Neural progenitor cell (in vitro differentiated cells): ENCODE data around the gene IRX4. TPM values are rescaled to one million over a fixed set of nuclear protein-coding genes. Genes with fewer than 3 reads are reported as not detected.

Source experiments
- DNase-seq: peaks from one replicate; pipeline ENCODE4 v3.0.0-alpha.2; 2016; ENCODE audit warnings: low spot score
- H2AFZ ChIP-seq: fragments of 200-600 bp; sonication (generic); replicated peaks from 2 replicates; pipeline ENCODE4 v1.6.1; 2016; ENCODE audit warnings: antibody characterized with exemption
- H3F3A ChIP-seq: fragments of 200-600 bp; sonication (generic); 2 replicates; pipeline ENCODE4 v1.6.1; 2016; ENCODE audit warnings: antibody characterized with exemption, low read depth
- H3K27ac ChIP-seq: fragments of 200-600 bp; sonication (generic); 2 replicates; pipeline ENCODE4 v1.5.1; 2016; ENCODE audit warnings: mild to moderate bottlenecking
- H3K27me3 ChIP-seq: fragments of 200-600 bp; sonication (generic); 2 replicates; pipeline ENCODE4 v1.6.1; 2016; ENCODE audit warnings: mild to moderate bottlenecking, moderate library complexity
- H3K36me3 ChIP-seq: fragments of 200-600 bp; sonication (generic); 2 replicates; pipeline ENCODE4 v1.5.1; 2016
- H3K4me1 ChIP-seq: fragments of 200-600 bp; sonication (generic); 2 replicates; pipeline ENCODE4 v1.6.1; 2016; ENCODE audit warnings: mixed run types
- H3K4me2 ChIP-seq: fragments of 200-600 bp; sonication (generic); 2 replicates; pipeline ENCODE4 v1.6.1; 2016
- H3K4me3 ChIP-seq: fragments of 200-600 bp; sonication (generic); 2 replicates; pipeline ENCODE4 v1.5.1; 2016
- H3K79me2 ChIP-seq: fragments of 200-600 bp; sonication (generic); 2 replicates; pipeline ENCODE4 v1.6.1; 2016; ENCODE audit warnings: low read depth
- H3K9ac ChIP-seq: fragments of 200-600 bp; sonication (generic); 2 replicates; pipeline ENCODE4 v1.6.1; 2016
- H3K9me3 ChIP-seq: fragments of 200-600 bp; sonication (generic); 2 replicates; pipeline ENCODE4 v1.5.1; 2016; ENCODE audit warnings: low read depth
- H4K20me1 ChIP-seq: fragments of 200-600 bp; sonication (generic); 2 replicates; pipeline ENCODE4 v1.6.1; 2016; ENCODE audit warnings: low read depth
- H3K27ac Mint-ChIP-seq: 3 replicates; pipeline ENCODE4 v1.8.0; 2021; ENCODE audit warnings: mixed read lengths
- H3K27me3 Mint-ChIP-seq: 2 replicates; pipeline ENCODE4 v1.8.0; 2022; ENCODE audit warnings: low read depth, mild to moderate bottlenecking, inconsistent platforms, moderate library complexity, mixed read lengths; ENCODE audit not compliant: insufficient read depth
- H3K36me3 Mint-ChIP-seq: 3 replicates; pipeline ENCODE4 v1.8.0; 2021; ENCODE audit warnings: mixed read lengths
- H3K4me1 Mint-ChIP-seq: 3 replicates; pipeline ENCODE4 v1.8.0; 2021; ENCODE audit warnings: mixed read lengths
- H3K4me3 Mint-ChIP-seq: 3 replicates; pipeline ENCODE4 v1.8.0; 2021; ENCODE audit warnings: mild to moderate bottlenecking, moderate library complexity, mixed read lengths
- H3K9me3 Mint-ChIP-seq: 3 replicates; pipeline ENCODE4 v1.8.0; 2020; ENCODE audit warnings: mixed read lengths
- EZH2 ChIP-seq: fragments of 200-600 bp; sonication (generic); IDR thresholded peaks from 2 replicates; pipeline ENCODE4 v1.6.1; 2017; ENCODE audit warnings: antibody characterized with exemption, mild to moderate bottlenecking, moderate library complexity
- EZH2phosphoT487 ChIP-seq: fragments of 200-600 bp; sonication (generic); IDR thresholded peaks from 2 replicates; pipeline ENCODE4 v1.6.1; 2017; ENCODE audit warnings: antibody characterized with exemption
- total RNA-seq: library from RNA; depleted of rRNA; stranded (reverse); fragments of >200 nt; gene quantifications from 2 replicates; pipeline ENCODE4 v1.2.3, GENCODE V29; 2015; ENCODE audit warnings: low replicate concordance
- TF ChIP-seq, protein P1 (sequence below): fragments of 200-600 bp; sonication (generic); IDR thresholded peaks from 2 replicates; pipeline ENCODE4 v1.5.1; 2017; ENCODE audit warnings: antibody characterized with exemption, mild to moderate bottlenecking

Gene IRX4
- total RNA-seq, 1 donor from 2014 or later, result not detected

DNA sequence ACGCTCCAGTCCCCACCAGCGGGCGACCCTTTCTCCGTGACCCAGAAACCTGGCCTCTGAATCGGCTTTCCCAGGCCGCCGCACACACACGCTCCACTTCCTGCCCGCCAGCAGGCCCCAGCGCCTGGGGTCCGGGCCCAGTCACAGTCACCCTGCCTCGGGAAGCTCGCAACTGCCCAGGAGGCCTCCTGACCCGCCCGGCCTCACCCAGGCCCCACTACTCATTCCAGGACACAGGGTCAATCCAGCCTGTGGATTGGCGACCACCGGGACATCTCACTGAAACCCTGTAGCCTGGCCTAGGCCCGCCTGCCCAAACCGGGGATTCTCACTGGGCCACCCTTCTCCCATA is 2.7 kb upstream of the IRX4 start:
- Histone ChIP-seq H3K9ac (no peak overlapping the region), H3K9me3 (no peaks in the 10 kb centered on the region), H3F3A (no peaks in the 10 kb centered on the region), H3K4me2 (no peak overlapping the region), H3K4me1 (peaks cover 27% of the 10 kb centered on the region), H3K36me3 (no peaks in the 10 kb centered on the region), H3K79me2 (no peaks in the 10 kb centered on the region), H4K20me1 (peaks cover 78% of the 10 kb centered on the region), H2AFZ (no peak overlapping the region), H3K27me3 (peaks cover 100% of the 10 kb centered on the region), H3K4me3 (no peak overlapping the region), H3K27ac (no peak overlapping the region)
- Mint-ChIP-seq H3K9me3 (peaks cover 4% of the 10 kb centered on the region), H3K36me3 (no peaks in the 10 kb centered on the region), H3K27me3 (peaks cover 53% of the 10 kb centered on the region), H3K27ac (no peak overlapping the region), H3K4me1 (peaks cover 24% of the 10 kb centered on the region), H3K4me3 (peak overlapping the region; percentile 53)
- TF ChIP-seq EZH2 (no peak), EZH2phosphoT487 (no peak)
- TF ChIP-seq, protein P1, sequence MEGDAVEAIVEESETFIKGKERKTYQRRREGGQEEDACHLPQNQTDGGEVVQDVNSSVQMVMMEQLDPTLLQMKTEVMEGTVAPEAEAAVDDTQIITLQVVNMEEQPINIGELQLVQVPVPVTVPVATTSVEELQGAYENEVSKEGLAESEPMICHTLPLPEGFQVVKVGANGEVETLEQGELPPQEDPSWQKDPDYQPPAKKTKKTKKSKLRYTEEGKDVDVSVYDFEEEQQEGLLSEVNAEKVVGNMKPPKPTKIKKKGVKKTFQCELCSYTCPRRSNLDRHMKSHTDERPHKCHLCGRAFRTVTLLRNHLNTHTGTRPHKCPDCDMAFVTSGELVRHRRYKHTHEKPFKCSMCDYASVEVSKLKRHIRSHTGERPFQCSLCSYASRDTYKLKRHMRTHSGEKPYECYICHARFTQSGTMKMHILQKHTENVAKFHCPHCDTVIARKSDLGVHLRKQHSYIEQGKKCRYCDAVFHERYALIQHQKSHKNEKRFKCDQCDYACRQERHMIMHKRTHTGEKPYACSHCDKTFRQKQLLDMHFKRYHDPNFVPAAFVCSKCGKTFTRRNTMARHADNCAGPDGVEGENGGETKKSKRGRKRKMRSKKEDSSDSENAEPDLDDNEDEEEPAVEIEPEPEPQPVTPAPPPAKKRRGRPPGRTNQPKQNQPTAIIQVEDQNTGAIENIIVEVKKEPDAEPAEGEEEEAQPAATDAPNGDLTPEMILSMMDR, result no peak
- DNase-seq, result no peak

DNA sequence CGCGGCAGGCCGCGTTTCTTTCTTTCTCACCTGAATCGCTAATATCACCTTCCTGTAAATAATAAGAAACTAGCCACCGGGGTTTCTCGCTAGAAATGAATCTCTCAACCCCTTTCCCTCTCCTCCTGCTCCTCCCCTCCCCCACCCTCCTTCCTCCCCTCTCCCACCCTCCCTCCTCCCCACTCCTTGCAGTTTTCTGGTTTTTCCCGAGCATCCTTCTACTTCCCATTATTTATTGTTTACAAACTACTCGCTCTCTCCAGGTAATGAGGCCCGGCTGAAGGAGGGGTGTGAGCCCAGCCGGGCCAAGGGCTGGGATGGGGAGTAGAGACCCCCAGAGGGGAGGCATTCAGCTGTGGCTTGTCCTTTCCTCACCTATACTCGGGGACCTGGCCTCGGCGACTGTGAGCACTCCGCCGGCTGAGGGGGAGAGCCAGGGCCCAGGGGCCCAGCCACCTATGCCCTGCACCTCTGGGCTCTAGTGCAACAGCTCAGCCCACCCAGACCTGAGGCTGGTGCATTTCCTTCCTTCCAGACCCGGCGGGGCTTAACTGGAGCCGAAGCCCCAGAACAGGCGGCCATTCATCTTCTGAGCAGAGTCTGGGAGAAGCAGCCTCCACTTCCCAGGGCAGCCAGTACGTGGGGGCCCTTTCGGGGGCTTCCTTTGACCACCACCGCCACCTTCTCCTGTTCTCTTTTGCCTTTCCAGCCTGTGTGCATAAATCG is 2.1 kb upstream of the IRX4 start:
- H3K27ac Mint-ChIP-seq, result no peak overlapping the region
- H3K79me2 ChIP-seq, result no peaks in the 10 kb centered on the region
- H3K4me1 ChIP-seq, result peaks cover 27% of the 10 kb centered on the region
- no peak overlapping the region for H3K4me3 Mint-ChIP-seq
- H3K4me1 Mint-ChIP-seq, result peaks cover 23% of the 10 kb centered on the region
- H2AFZ ChIP-seq, result no peak overlapping the region
- no peaks in the 10 kb centered on the region for H3K36me3 Mint-ChIP-seq
- H3K27me3 Mint-ChIP-seq, result peaks cover 58% of the 10 kb centered on the region
- TF ChIP-seq, protein P1, result no peak
- no peak for TF ChIP-seq EZH2phosphoT487
- TF ChIP-seq EZH2, result no peak
- no peaks in the 10 kb centered on the region for H3K9me3 ChIP-seq
- H3K36me3 ChIP-seq, result no peaks in the 10 kb centered on the region
- no peak overlapping the region for H3K27ac ChIP-seq
- peaks cover 84% of the 10 kb centered on the region for H4K20me1 ChIP-seq
- no peaks in the 10 kb centered on the region for H3F3A ChIP-seq
- no peak overlapping the region for H3K9ac ChIP-seq
- peaks cover 100% of the 10 kb centered on the region for H3K27me3 ChIP-seq
- peaks cover 8% of the 10 kb centered on the region for H3K9me3 Mint-ChIP-seq
- H3K4me2 ChIP-seq, result no peak overlapping the region
- peak; percentile 42 for DNase-seq
- H3K4me3 ChIP-seq, result no peak overlapping the region

DNA sequence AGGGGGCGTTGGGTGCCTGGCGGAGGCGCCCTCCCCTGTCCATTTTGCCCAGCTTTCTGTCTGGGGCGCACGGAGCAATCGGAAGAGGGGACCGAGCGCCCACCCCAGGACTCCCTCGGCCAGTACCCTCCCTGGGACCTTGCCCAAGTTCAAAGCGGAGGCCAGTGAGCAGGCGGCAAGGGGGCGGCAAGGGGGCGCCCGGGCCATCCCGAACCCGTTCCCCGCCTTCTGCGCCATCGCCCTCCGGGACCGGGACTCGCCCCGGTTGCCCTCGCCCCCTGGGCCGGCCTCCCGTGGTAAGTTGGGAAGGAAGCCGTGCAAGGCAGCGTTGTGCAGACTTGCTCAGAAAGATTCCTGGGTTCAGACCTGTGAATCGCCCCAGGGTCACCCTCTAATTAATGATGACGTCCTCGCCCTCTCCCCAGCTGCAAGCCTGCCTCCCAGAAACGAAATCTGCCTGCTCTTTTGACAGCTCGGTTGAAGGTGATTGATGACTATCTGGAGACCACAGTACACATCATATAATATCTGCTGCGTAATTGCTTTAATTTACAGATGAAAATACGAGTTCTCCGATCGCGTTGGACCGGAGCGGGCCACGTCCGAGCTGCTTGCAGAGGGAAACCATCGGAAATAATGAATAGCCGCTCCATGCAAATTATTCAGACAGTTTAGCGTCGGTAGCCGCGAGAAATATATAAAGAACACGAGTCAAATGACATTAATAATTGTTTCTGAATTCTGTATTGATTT is 1.4 kb upstream of the IRX4 start:
- Histone ChIP-seq H3F3A (no peaks in the 10 kb centered on the region), H3K36me3 (no peaks in the 10 kb centered on the region), H2AFZ (no peak overlapping the region), H3K27me3 (peaks cover 100% of the 10 kb centered on the region), H3K9ac (no peak overlapping the region), H3K27ac (no peak overlapping the region), H3K79me2 (no peaks in the 10 kb centered on the region), H3K4me3 (peak overlapping the region; percentile 24), H4K20me1 (peaks cover 91% of the 10 kb centered on the region), H3K4me1 (peaks cover 27% of the 10 kb centered on the region), H3K4me2 (peak overlapping the region; percentile 71), H3K9me3 (no peaks in the 10 kb centered on the region)
- Mint-ChIP-seq H3K9me3 (peaks cover 13% of the 10 kb centered on the region), H3K27ac (no peak overlapping the region), H3K36me3 (no peaks in the 10 kb centered on the region), H3K4me1 (peaks cover 16% of the 10 kb centered on the region), H3K4me3 (peak overlapping the region; percentile 46), H3K27me3 (peaks cover 60% of the 10 kb centered on the region)
- TF ChIP-seq EZH2 (peak; percentile 56), EZH2phosphoT487 (peak; percentile 48)
- TF ChIP-seq, protein P1, result peak; percentile 12
- peak; percentile 37 for DNase-seq
